Mesenchymal stem cell (in vitro differentiated cells and primary cell): Measurements from ENCODE around the gene PSME2.

ENCODE experiments used
- DNase-seq: peaks from one replicate; pipeline ENCODE4 v3.0.0-alpha.2; 2013
- H2AFZ ChIP-seq: one replicate; pipeline ENCODE4 v1.6.1; 2013; ENCODE audit warnings: low read depth, mild to moderate bottlenecking, control low read depth, inconsistent platforms, low read length, moderate library complexity
- H2AK5ac ChIP-seq: 2 replicates; pipeline ENCODE4 v1.6.1; 2013; ENCODE audit warnings: low read length, moderate library complexity, mild to moderate bottlenecking, inconsistent platforms; ENCODE audit not compliant: severe bottlenecking
- H2BK120ac ChIP-seq: one replicate; pipeline ENCODE4 v1.6.1; 2013; ENCODE audit warnings: low read depth, mild to moderate bottlenecking, inconsistent platforms, low read length, moderate library complexity
- H2BK12ac ChIP-seq, 2 experiments: one replicate each; pipeline ENCODE4 v1.6.1; 2013; ENCODE audit warnings: inconsistent platforms in 2 of 2, low read length in 2 of 2, mild to moderate bottlenecking in 2 of 2, moderate library complexity in 2 of 2, control low read depth in 1 of 2
- H2BK15ac ChIP-seq: one replicate; pipeline ENCODE4 v1.6.1; 2013; ENCODE audit warnings: mild to moderate bottlenecking, low read depth, inconsistent platforms; ENCODE audit not compliant: poor library complexity, severe bottlenecking
- H2BK5ac ChIP-seq: 2 replicates; pipeline ENCODE4 v1.6.1; 2013; ENCODE audit warnings: low read depth, mild to moderate bottlenecking, low read length, control low read depth, inconsistent platforms; ENCODE audit not compliant: poor library complexity, severe bottlenecking
- H3K14ac ChIP-seq, 2 experiments: one replicate each; pipeline ENCODE4 v1.6.1; 2013; ENCODE audit warnings: inconsistent platforms in 2 of 2, low read length in 2 of 2, control low read depth in 1 of 2, mild to moderate bottlenecking in 1 of 2, moderate library complexity in 1 of 2
- H3K18ac ChIP-seq, 2 experiments: one replicate each; pipeline ENCODE4 v1.6.1; 2013; ENCODE audit warnings: inconsistent platforms in 2 of 2, low read length in 2 of 2, control low read depth in 1 of 2, low read depth in 1 of 2, mild to moderate bottlenecking in 1 of 2
- H3K23ac ChIP-seq, 2 experiments: one replicate each; pipeline ENCODE4 v1.6.1; 2013; ENCODE audit warnings: inconsistent platforms in 2 of 2, low read length in 2 of 2, mild to moderate bottlenecking in 2 of 2, moderate library complexity in 2 of 2, control low read depth in 1 of 2
- H3K27ac ChIP-seq: 2 replicates; pipeline ENCODE4 v1.5.1; 2013; ENCODE audit warnings: mild to moderate bottlenecking, moderate library complexity, low read length, control low read depth, inconsistent platforms; ENCODE audit not compliant: poor library complexity, severe bottlenecking
- H3K27me3 ChIP-seq, 2 experiments: 2 replicates each; pipeline versions ENCODE4 v1.6.1 to v1.7.0; 2013; ENCODE audit warnings: low read length in 2 of 2, mild to moderate bottlenecking in 2 of 2, moderate library complexity in 2 of 2, control low read depth in 1 of 2, inconsistent platforms in 1 of 2; ENCODE audit not compliant: control insufficient read depth in 1 of 2, insufficient read depth in 1 of 2
- H3K36me3 ChIP-seq, 2 experiments: 2 replicates each; pipeline versions ENCODE4 v1.6.1 to v1.7.0; 2013; ENCODE audit warnings: low read length in 2 of 2, control low read depth in 1 of 2, inconsistent platforms in 1 of 2, low read depth in 1 of 2, mild to moderate bottlenecking in 1 of 2; ENCODE audit not compliant: insufficient read depth in 2 of 2, control insufficient read depth in 1 of 2
- H3K4ac ChIP-seq, 2 experiments: one replicate each; pipeline ENCODE4 v1.6.1; 2013; ENCODE audit warnings: inconsistent platforms in 2 of 2, low read length in 2 of 2, mild to moderate bottlenecking in 2 of 2, moderate library complexity in 2 of 2, control low read depth in 1 of 2, low read depth in 1 of 2
- H3K4me1 ChIP-seq: 2 replicates; pipeline ENCODE4 v1.6.1; 2013; ENCODE audit warnings: low read depth, low read length, control low read depth; ENCODE audit not compliant: control insufficient read depth, insufficient read depth
- H3K4me2 ChIP-seq: 2 replicates; pipeline ENCODE4 v1.6.1; 2013; ENCODE audit warnings: low read length, mild to moderate bottlenecking, inconsistent platforms; ENCODE audit not compliant: poor library complexity, severe bottlenecking
- H3K4me3 ChIP-seq, 2 experiments: 2 replicates each; pipeline versions ENCODE4 v1.5.1 to v1.7.0; 2013; ENCODE audit warnings: low read length in 2 of 2, mild to moderate bottlenecking in 2 of 2, control low read depth in 1 of 2, low read depth in 1 of 2; ENCODE audit not compliant: insufficient read depth in 1 of 2
- H3K79me1 ChIP-seq: replicated peaks from 2 replicates; pipeline ENCODE4 v1.6.1; 2013; ENCODE audit warnings: mild to moderate bottlenecking, control low read depth, low read length, inconsistent platforms; ENCODE audit not compliant: poor library complexity, severe bottlenecking
- H3K9ac ChIP-seq: 2 replicates; pipeline ENCODE4 v1.7.0; 2013; ENCODE audit warnings: mild to moderate bottlenecking, low read length, moderate library complexity
- H3K9me3 ChIP-seq: 2 replicates; pipeline ENCODE4 v1.7.0; 2013; ENCODE audit warnings: mild to moderate bottlenecking, low read length; ENCODE audit not compliant: control insufficient read depth
- H4K8ac ChIP-seq: one replicate; pipeline ENCODE4 v1.6.1; 2013; ENCODE audit warnings: inconsistent platforms, mild to moderate bottlenecking, low read length, moderate library complexity
- H4K91ac ChIP-seq: one replicate; pipeline ENCODE4 v1.6.1; 2013; ENCODE audit warnings: mild to moderate bottlenecking, low read length, inconsistent platforms
- WGBS: methylation state at CpG from one replicate; pipeline ENCODE4 v1.1.7; 2013; ENCODE audit warnings: mixed read lengths; 5-methylcytosine and 5-hydroxymethylcytosine counted together

The PSME2 gene

GRCh38 chr14:24179294-24179960, 33.0 kb upstream of the PSME2 start:
- H3K9ac ChIP-seq: peak overlapping the region; percentile 83
- H2BK15ac ChIP-seq: no peak overlapping the region
- H4K8ac ChIP-seq: no peak overlapping the region
- peaks cover 23% of the 10 kb centered on the region for H3K79me1 ChIP-seq
- H4K91ac ChIP-seq: no peak overlapping the region
- no peak overlapping the region for H3K14ac ChIP-seq
- H3K27me3 ChIP-seq: no peaks in the 10 kb centered on the region
- H3K4ac ChIP-seq: no peak overlapping the region
- no peak overlapping the region for H3K4me2 ChIP-seq
- WGBS: 95% methylated on average over 14 of the region's 14 CpGs
- H2BK5ac ChIP-seq: peak overlapping the region; percentile 21
- H3K36me3 ChIP-seq: peaks cover 85 to 93% of the 10 kb centered on the region in 2 experiments
- H2BK12ac ChIP-seq: no peak overlapping the region
- H3K9me3 ChIP-seq: no peaks in the 10 kb centered on the region
- H3K4me1 ChIP-seq: peaks cover 16% of the 10 kb centered on the region
- peak overlapping the region; percentile 73 for H3K27ac ChIP-seq
- no peak for DNase-seq
- H3K4me3 ChIP-seq: no peak overlapping the region
- H3K18ac ChIP-seq: no peak overlapping the region
- peak overlapping the region; percentile 19 for H2AK5ac ChIP-seq
- no peak overlapping the region for H3K23ac ChIP-seq
- H2BK120ac ChIP-seq: no peak overlapping the region
- no peak overlapping the region for H2AFZ ChIP-seq

- Histone ChIP-seq H2AFZ (no peak overlapping the region), H2BK12ac (no peak overlapping the region), H4K91ac (no peak overlapping the region), H3K27me3 (no peaks in the 10 kb centered on the region), H3K36me3 (peaks cover 80 to 94% of the 10 kb centered on the region in 2 experiments), H3K9ac (peak overlapping the region; percentile 83), H2BK5ac (no peak overlapping the region), H3K18ac (no peak overlapping the region), H3K79me1 (peaks cover 21% of the 10 kb centered on the region), H3K4me1 (peaks cover 16% of the 10 kb centered on the region), H2BK15ac (no peak overlapping the region), H2BK120ac (no peak overlapping the region), H3K23ac (no peak overlapping the region), H3K27ac (no peak overlapping the region), H3K4ac (no peak overlapping the region), H3K4me2 (no peak overlapping the region), H3K14ac (no peak overlapping the region), H3K9me3 (no peaks in the 10 kb centered on the region), H3K4me3 (no peak overlapping the region), H2AK5ac (no peak overlapping the region), H4K8ac (no peak overlapping the region)
- WGBS: 87% methylated on average over 10 of the region's 12 CpGs
- no peak for DNase-seq
These were observed 32.2 kb upstream of the PSME2 start for GRCh38 chr14:24178399-24179178.

- Histone ChIP-seq H2BK5ac (no peak overlapping the region), H4K8ac (no peak overlapping the region), H3K4me3 (no peak overlapping the region), H3K18ac (no peak overlapping the region), H3K23ac (no peak overlapping the region), H3K4me1 (peaks cover 16% of the 10 kb centered on the region), H3K9me3 (no peaks in the 10 kb centered on the region), H3K4me2 (no peak overlapping the region), H3K79me1 (peaks cover 20% of the 10 kb centered on the region), H3K9ac (no peak overlapping the region), H2AK5ac (no peak overlapping the region), H4K91ac (no peak overlapping the region), H2BK12ac (no peak overlapping the region), H2BK120ac (no peak overlapping the region), H3K4ac (no peak overlapping the region), H2AFZ (no peak overlapping the region), H3K36me3 (peaks cover 80 to 94% of the 10 kb centered on the region in 2 experiments), H2BK15ac (no peak overlapping the region), H3K14ac (no peak overlapping the region), H3K27me3 (no peaks in the 10 kb centered on the region), H3K27ac (no peak overlapping the region)
- DNase-seq: no peak
- WGBS: 96% methylated on average over 14 of the region's 14 CpGs
These were observed 31.5 kb upstream of the PSME2 start for GRCh38 chr14:24177891-24178290.

- Histone ChIP-seq H3K14ac (no peak overlapping the region), H3K18ac (no peak overlapping the region), H3K4me3 (no peak overlapping the region), H3K79me1 (peaks cover 14% of the 10 kb centered on the region), H3K4me2 (no peak overlapping the region), H3K9me3 (no peaks in the 10 kb centered on the region), H3K4me1 (peaks cover 16% of the 10 kb centered on the region), H3K27me3 (no peaks in the 10 kb centered on the region), H2BK5ac (no peak overlapping the region), H3K27ac (no peak overlapping the region), H3K36me3 (peaks cover 80 to 94% of the 10 kb centered on the region in 2 experiments), H2BK15ac (no peak overlapping the region), H3K9ac (no peak overlapping the region), H2BK12ac (no peak overlapping the region), H3K23ac (no peak overlapping the region), H2AFZ (no peak overlapping the region), H3K4ac (no peak overlapping the region), H4K91ac (no peak overlapping the region), H4K8ac (no peak overlapping the region), H2AK5ac (no peak overlapping the region), H2BK120ac (no peak overlapping the region)
- DNase-seq: no peak
- 90% methylated on average over 10 of the region's 12 CpGs for WGBS
These were observed 30.8 kb upstream of the PSME2 start for GRCh38 chr14:24177041-24177825.
